Vagina (tissue), 2 donors: ENCODE results near the gene RGL1.

Experiments used
- POLR2AphosphoS5 ChIP-seq, 2 donors: sonication (generic); formaldehyde crosslinking; IDR thresholded peaks; one replicate each; pipeline ENCODE4 v1.9.0; 2017; ENCODE audit warnings: antibody characterized with exemption in 2 of 2, mild to moderate bottlenecking in 2 of 2, low read depth in 1 of 2; ENCODE audit not compliant: insufficient read depth in 1 of 2
- TF ChIP-seq, protein P1 (sequence below), 3 experiments: fragments of 450-650 bp in 2 of 3; fragments of 200-600 bp in 1 of 3; sonication (generic) in 1 of 3; IDR thresholded peaks; one replicate each; pipeline ENCODE4 v1.5.1; 2017 to 2019; ENCODE audit warnings: antibody characterized with exemption in 3 of 3, mild to moderate bottlenecking in 2 of 3, moderate library complexity in 2 of 3

DNA sequence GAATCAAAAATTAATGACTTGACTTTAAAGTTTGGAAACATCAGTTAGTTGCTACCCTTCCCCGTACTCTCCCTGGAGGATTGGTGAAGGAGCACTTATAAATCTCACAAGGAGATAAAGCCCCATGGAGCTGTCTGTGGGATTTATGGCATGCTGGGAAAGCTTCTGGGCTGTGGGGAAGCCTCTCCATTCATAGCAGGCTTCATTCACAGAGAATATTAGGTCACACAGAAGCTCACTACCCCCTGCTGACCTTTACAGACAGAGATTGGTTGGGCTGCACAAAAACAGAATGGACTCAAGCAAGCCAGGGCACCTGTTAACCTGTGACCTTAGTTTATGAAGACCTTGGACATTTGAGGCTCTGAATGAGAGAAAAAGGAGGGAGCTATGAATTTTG lies 32.1 kb downstream of the RGL1 start:
- TF ChIP-seq, protein P1, sequence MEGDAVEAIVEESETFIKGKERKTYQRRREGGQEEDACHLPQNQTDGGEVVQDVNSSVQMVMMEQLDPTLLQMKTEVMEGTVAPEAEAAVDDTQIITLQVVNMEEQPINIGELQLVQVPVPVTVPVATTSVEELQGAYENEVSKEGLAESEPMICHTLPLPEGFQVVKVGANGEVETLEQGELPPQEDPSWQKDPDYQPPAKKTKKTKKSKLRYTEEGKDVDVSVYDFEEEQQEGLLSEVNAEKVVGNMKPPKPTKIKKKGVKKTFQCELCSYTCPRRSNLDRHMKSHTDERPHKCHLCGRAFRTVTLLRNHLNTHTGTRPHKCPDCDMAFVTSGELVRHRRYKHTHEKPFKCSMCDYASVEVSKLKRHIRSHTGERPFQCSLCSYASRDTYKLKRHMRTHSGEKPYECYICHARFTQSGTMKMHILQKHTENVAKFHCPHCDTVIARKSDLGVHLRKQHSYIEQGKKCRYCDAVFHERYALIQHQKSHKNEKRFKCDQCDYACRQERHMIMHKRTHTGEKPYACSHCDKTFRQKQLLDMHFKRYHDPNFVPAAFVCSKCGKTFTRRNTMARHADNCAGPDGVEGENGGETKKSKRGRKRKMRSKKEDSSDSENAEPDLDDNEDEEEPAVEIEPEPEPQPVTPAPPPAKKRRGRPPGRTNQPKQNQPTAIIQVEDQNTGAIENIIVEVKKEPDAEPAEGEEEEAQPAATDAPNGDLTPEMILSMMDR (IDR thresholded peaks at IDR 0.05) = no peak
- no peak for TF ChIP-seq POLR2AphosphoS5 (IDR thresholded peaks at IDR 0.05; ENCODE audit: insufficient read depth in 1 of 2, low read depth in 1 of 2)
